Neural progenitor cell (in vitro differentiated cells): Measurements from ENCODE around the gene HM13.

Experiments
- EZH2 ChIP-seq: fragments of 200-600 bp; sonication (generic); IDR thresholded peaks from 2 replicates; pipeline ENCODE4 v1.6.1; 2017; ENCODE audit warnings: antibody characterized with exemption, mild to moderate bottlenecking, moderate library complexity
- EZH2phosphoT487 ChIP-seq: fragments of 200-600 bp; sonication (generic); IDR thresholded peaks from 2 replicates; pipeline ENCODE4 v1.6.1; 2017; ENCODE audit warnings: antibody characterized with exemption

GRCh38 chr20:31565699-31566318, 51.6 kb downstream of the HM13 start:
- TF ChIP-seq EZH2 (no peak), EZH2phosphoT487 (no peak)
